ENCODE data around the gene PDE4D. TPM values are rescaled to one million over a fixed set of nuclear protein-coding genes. Genes with fewer than 3 reads are reported as not detected.

The PDE4D gene
- total RNA-seq, 2 donors from 2014 or later: 33.8 to 82.6 TPM

DNA sequence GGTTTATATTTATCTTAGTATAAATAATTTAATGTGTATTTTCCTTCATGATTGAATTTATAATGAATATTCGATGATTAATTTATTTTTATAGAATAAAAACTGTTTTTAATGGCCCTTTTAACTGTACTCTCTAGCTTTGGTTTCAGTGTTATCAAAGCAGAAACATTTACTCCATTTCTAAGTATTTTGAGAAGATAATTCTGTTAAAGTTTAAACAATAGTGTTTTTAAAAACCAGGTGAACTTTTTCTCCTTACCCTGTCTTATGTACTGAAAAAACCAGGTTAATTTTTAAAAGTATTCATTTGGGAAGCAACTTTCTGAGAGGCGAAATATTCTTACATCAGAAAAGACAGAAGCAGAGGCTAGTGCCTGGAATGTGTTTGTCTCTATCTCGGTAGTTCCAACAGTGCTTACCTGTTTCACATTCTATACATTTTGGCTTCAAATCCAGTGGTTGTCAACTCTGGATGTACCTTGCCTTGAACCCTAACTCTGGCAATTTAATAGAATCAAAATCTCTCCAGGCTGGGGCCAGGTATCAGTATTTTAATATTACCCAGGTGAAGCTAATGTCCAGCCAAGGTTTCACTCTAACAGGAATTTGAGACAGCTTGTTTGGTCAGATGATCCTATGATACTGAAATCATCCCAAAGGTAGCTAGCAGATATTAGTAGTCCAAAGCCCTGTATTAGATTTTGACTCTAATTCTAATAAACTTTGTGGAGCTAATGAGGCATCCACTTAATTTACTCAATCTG is 434.4 kb downstream of the PDE4D start:
- DNase-seq (no peak), ATAC-seq (no peak)
- intact Hi-C loops (cut with DNase I): no loop called here

DNA sequence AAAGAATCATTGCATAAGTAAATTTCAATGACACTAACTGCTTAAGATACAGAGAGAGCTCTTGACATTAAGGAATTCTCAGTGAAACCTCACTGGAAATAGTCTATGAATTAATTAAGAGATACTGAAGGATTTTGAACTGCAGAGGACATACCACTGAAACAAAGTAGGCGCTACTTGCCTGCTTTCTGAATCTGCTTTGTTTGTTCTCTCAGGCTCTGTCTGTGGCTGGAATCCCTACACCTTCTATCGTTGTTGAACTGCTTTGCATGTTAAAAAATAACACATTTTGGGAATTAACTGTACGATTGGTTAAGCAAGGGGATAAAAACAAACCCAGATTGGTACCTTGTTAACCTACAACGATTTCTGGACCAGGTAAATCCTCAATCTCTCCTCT is 435.2 kb downstream of the PDE4D start:
- ATAC-seq (no peak), DNase-seq (no peak)
- intact Hi-C loops (cut with DNase I): no loop called here

- no peak for DNase-seq
- no peak for ATAC-seq
- intact Hi-C loops (cut with DNase I): no loop called here
Observed at GRCh38 chr5:59449905-59450644, 443.5 kb downstream of the PDE4D start.

- DNase-seq (no peak), ATAC-seq (no peak)
- intact Hi-C loops (cut with DNase I): no loop called here
Observed at GRCh38 chr5:59446356-59446755, 447.2 kb downstream of the PDE4D start.

DNA sequence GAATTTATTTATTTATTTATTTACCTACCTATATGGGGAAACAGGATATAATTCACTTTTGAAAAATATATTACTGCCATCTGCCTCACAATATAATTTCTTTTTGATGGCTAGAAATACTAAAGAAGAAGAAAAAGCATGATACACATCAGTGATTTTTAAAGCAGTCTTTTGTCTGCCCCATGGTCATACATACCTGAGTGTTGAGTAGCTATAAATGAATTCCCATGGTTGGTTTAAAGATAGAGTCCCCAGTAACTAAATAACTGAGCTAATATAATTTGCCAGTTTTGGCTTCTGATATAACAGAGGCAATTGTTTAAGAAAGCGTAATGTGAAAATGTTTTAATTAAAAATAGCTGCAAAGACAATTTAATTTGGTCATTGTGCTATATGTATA is 447.8 kb downstream of the PDE4D start:
- ATAC-seq: no peak
- intact Hi-C loops (cut with DNase I): no loop called here
- DNase-seq: no peak

- no peak for DNase-seq
- ATAC-seq: no peak
- intact Hi-C loops (cut with DNase I): no loop called here
Observed at GRCh38 chr5:59439303-59439702, 454.2 kb downstream of the PDE4D start.

- no peak for ATAC-seq
- intact Hi-C loops (cut with DNase I): no loop called here
- no peak for DNase-seq
Observed at GRCh38 chr5:59437176-59437575, 456.4 kb downstream of the PDE4D start.

DNA sequence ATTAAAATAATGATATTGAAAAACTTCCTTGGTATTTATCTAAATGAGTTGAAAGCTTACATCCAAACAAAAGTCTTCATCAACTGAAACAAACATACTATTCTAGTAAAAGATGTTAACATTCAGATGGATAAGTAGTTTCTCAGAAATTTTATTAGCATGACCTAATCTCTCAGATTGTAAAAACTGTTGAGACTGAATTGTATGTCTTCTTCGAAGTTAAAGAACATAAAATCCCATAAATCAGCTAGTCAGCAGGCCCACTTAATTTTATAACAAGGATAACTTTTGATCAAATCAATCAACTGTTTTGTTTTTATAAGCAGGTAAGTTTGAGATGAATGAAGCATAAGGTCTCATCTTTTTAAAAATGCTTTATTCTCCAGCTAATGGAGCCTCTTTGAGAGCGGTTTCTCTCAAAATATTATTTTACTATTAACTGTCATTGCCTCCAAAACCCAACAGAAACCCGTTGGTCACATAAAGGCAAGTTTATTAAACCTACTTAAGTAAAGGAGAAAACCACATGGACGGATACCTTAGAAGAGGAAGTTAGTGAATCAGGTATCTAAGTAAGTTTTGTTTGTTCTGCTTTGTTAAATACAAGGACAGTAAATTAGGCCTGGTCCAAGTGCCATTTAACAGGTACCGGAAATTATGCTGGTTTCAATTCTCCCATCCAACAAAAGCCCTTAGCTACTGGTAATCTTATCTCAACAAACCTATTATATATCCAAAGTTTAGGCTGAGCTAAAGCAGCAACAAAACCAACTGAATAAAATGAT is 457.0 kb downstream of the PDE4D start:
- no peak for ATAC-seq
- no peak for DNase-seq
- intact Hi-C loops (cut with DNase I): no loop called here

- intact Hi-C loops (cut with DNase I): no loop called here
- ATAC-seq: no peak
Observed at GRCh38 chr5:59433174-59433573, 460.4 kb downstream of the PDE4D start.

DNA sequence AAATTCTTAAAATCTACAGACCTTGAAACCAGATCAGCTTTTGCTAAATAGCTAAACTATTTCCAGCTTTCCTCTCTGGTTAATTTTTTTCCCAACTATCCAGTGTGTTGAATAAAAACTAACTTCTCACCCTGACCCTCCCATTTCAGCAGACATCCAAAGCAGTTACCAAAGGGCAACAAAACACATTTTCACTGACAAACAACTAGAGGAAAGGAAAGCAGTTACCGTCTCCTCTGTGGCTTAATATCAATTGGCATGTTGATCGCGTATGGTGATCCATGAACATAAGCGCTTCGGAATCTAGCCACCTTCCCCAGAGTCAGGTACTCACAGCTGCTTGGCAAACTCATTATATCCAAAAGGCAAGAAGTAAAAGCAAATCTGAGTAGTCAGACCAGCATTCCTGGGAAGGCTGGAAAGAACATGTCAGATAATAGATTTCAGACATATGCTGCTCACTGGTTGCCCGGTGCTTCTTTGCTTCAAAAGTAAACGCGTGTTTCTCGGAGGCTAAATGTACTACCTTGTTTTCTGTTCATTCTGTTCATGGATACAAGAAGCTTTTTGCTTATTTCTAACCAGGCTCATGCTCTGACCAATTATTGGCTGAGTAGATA is 463.4 kb downstream of the PDE4D start:
- DNase-seq (no peak), ATAC-seq (no peak)
- intact Hi-C loops (cut with DNase I): no loop called here

More at GRCh38 chr5:59433174-59433573, 460.4 kb downstream of the PDE4D start:
- no peak for DNase-seq

- ATAC-seq: no peak
- intact Hi-C loops (cut with DNase I): no loop called here
- no peak for DNase-seq
Observed at GRCh38 chr5:59428391-59428790, 465.1 kb downstream of the PDE4D start.

- ATAC-seq (no peak), DNase-seq (no peak)
- intact Hi-C loops (cut with DNase I): no loop called here
Observed at GRCh38 chr5:59424515-59424914, 469.0 kb downstream of the PDE4D start.

- DNase-seq (no peak), ATAC-seq (peak in 1 of 2 donors; percentile 24)
- intact Hi-C loops (cut with DNase I): no loop called here
Observed at GRCh38 chr5:59423021-59423420, 470.5 kb downstream of the PDE4D start.

DNA sequence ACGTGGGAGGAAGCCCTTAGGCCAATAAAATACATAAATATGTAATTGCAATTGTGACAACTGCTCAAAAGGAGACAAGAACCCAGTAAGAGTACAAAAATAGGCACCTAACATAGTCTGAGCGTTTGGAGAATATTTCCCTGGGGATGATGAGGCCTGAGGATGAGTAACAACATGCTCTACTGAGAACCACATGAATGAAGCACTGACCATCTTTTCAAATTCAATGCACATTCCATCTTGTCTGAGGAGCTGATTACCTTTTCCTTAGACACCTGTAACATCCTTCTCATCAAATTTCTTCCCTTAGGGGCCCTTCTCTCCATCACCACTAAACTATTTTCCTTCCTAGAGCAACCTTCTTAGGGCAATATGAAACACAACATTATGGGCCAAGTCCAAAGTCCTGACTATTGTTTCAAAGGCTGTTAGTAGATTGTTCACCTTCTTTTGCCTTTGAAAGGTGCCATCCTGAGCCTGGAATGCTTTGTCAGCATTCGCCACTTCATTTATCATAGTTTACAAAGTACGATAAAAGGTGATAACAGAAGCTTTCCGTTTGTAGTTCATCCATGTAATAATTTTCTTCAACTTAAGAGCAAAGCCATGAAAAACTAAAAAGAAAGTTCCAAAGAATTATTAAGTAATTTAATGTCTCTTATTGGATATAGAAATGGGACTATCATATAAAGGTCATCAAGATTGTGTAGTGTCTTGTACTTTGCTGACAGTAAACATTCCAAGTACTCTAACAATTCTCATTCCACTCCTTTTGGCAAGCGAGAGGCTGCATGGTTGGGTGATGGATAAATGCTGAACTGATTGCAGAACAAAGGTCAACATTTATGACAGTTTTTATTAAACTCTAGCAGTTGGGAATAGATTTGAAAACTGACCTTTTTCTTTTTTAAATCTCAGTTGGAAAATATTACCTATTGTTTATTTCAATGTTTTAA is 471.3 kb downstream of the PDE4D start:
- ATAC-seq (no peak), DNase-seq (no peak)
- intact Hi-C loops (cut with DNase I): no loop called here

DNA sequence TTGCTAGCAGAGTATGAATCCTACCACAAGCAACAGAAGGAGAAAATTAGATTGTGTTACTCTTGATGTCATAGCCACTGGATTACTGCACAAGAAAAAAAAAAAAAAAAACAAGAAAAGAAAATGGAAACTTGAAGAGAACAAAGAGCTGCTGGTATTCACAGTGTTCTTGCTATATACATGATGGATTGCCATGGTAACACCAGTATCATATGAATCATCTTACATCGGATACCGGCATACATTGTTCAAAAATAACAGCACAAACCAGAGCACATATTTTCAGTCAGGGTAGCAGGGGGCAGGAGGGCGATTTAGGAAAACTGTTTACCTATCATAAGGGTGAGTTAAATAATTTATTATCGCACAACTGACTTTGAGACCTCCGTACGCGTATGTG is 472.9 kb downstream of the PDE4D start:
- intact Hi-C loops (cut with DNase I): no loop called here
- ATAC-seq (no peak), DNase-seq (no peak)

DNA sequence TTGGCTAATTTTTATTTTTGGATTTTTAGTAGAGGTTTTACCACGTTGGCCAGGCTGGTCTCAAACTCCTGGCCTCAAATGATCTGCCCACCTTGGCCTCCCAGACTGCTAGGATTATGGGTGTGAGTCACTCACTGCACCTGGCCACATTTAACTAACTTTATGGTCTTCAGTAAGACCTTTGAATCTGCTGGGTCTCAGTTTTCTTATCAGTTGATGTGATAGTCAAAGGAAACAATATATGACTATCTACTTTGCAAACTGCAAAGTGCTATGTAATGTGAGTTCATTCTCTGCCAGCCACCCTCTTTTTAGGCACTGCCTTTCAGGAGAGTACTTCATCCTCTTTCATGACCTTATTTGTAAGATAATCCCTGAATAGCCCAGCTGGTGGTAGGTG is 474.7 kb downstream of the PDE4D start:
- intact Hi-C loops (cut with DNase I): no loop called here
- ATAC-seq (no peak), DNase-seq (no peak)

DNA sequence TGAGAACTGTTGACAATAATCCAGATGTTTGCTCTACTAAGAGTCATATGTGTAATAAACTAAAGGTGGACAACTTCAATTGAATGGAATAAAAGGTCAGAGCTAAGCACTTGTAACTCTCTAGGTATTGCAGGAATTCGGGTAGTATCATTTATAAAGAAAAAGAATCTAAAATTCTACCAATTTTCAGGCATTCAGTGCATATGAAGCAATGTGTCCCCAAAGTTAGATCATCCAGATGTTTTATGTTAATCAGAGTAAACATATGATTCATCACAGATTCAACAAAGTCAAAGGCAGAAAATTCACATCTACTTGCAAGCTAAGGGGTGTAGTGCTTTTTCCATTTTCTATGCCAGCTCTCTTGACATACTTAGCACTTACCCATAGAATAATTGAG is 477.1 kb downstream of the PDE4D start:
- intact Hi-C loops (cut with DNase I): no loop called here
- no peak for DNase-seq
- ATAC-seq: no peak

DNA sequence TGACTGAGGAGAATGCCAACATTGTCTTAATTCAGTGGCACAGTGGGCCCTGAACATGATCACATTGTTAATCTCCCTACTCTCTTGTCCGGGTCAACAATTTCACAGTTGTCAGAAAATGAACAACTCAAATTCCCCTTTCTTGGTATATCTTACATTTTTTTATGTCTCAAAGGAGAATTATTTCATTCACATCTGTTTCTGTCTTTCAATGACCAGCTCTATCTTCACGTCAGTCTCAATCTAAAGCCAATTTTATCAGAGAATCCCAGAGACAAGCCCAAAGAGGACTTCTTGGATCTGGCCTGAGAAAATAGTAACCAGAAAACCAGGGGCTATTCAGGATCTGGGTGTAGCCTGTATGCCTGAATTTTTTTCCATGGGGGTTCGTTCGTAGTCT is 477.5 kb downstream of the PDE4D start:
- ATAC-seq (no peak), DNase-seq (no peak)
- intact Hi-C loops (cut with DNase I): no loop called here

DNA sequence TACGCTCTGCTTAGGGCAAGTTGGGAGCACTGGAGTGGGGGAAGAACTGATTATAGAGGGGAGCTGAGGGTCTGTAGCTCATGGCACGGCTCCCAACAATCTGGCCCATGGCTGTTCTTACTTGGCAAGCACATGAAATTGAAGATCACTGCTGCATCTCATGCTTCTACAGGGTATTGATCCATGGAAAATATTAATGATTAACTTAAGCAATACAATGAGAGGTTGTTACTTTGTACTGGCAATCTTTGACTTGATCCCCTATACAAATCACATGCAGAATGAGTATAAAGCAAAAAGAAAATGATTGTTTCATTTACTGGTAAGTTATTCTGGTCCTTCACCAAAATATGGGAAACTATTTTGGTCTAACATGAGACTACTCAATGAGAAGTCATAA is 481.1 kb downstream of the PDE4D start:
- intact Hi-C loops (cut with DNase I): no loop called here
- DNase-seq (no peak), ATAC-seq (no peak)

Measured in left cardiac atrium (tissue), 4 donors.